SK-N-MC (cell line): ENCODE measurements around the gene GCLM.

Experiments used
- EZH2 ChIP-seq: fragments of 200-600 bp; sonication (generic); IDR thresholded peaks from one replicate; pipeline ENCODE4 v1.6.1; 2017; ENCODE audit warnings: antibody characterized with exemption
- POLR2AphosphoS5 ChIP-seq: IDR thresholded peaks from 2 replicates; pipeline ENCODE4 v1.6.1; 2012; ENCODE audit warnings: mild to moderate bottlenecking, low read depth, low read length, borderline replicate concordance

- TF ChIP-seq EZH2 (no peak), POLR2AphosphoS5 (no peak)
These were observed 44.0 kb downstream of the GCLM start for GRCh38 chr1:93865253-93865652.
